Retinal pigment epithelial cell (primary cell): ENCODE measurements around the gene ANKRD42.

Experiments
- DNase-seq: peaks from one replicate; pipeline ENCODE4 v3.0.0-alpha.2; 2010; ENCODE audit warnings: low read depth
- H3K4me3 ChIP-seq: 2 replicates; pipeline ENCODE4 v1.5.1; 2011; ENCODE audit warnings: mild to moderate bottlenecking, low read length, control low read depth, moderate library complexity
- CTCF ChIP-seq: conservative IDR thresholded peaks from 2 replicates; pipeline ENCODE4 v1.5.1; 2011; ENCODE audit warnings: low read depth, low read length, control low read depth, inconsistent platforms

Gene ANKRD42

DNA sequence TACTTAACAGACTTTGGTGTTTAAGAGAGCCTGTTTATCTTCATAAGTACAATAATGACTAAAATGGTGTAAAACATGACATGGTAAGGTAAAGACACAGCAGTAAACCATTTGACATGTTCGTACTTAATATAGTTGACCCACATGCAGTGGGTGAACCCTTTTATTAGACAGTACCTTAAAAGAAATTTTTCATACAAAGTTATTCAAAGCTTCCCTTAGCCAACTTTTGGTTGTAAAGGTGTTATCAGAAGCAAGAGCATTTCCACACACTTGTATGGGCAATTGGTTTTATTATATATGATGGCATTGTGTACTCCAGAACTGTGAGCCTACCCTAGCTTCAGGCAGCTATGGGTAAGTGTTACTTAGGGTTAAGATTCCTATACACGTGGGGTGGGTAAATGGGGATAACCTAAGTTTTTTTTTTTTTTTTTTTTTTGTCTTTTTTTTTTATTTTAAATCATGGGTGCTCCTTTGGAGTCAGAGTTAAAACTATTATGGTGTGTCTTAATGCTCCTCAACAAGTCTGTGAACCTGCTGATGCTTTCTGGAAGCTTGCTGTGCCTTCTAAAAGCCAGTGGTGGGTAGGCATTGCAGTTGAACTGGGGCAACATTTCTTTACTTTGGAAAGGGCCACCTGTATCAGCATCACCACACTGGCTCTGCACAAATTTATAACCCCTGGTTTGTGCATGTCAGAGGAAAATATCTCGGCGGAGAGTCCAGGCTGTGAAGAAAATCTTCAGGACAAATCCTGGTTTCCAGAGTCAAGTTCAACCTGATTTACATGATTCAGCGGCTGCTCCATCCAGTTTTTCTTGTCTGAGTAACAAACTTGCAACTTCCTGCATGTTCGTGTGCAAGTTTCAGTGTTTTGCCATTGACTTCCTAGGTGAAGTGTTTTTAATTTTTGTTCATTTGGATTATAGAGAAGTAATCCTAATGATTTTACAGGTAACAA is 33.3 kb upstream of the ANKRD42 start:
- no peak for DNase-seq
- TF ChIP-seq CTCF, result no peak
- peak overlapping the region; percentile 88 for H3K4me3 ChIP-seq

GRCh38 chr11:83161610-83162199 is 31.8 kb upstream of the ANKRD42 start:
- TF ChIP-seq CTCF, result no peak
- DNase-seq, result no peak
- no peak overlapping the region for H3K4me3 ChIP-seq

- DNase-seq, result no peak
- no peak overlapping the region for H3K4me3 ChIP-seq
- no peak for TF ChIP-seq CTCF
Observed at GRCh38 chr11:83162377-83162776, 31.1 kb upstream of the ANKRD42 start.

- no peak for TF ChIP-seq CTCF
- no peak overlapping the region for H3K4me3 ChIP-seq
- DNase-seq, result no peak
Observed at GRCh38 chr11:83166193-83166866, 27.2 kb upstream of the ANKRD42 start.

DNA sequence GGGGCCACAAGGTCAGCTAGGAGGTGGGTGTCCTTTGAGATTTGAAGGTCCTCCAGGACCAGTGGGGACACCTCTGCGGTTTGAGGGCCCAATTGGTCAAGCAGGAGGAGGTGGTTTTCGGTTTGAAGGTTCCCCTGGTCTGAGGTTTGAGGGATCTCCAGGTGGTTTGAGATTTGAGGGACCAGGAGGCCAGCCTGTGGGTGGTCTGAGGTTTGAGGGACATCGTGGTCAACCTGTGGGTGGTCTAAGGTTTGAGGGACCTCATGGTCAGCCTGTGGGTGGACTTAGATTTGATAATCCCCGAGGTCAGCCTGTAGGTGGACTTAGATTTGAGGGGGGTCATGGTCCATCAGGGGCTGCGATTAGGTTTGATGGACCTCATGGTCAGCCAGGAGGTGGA is 24.8 kb upstream of the ANKRD42 start:
- no peak overlapping the region for H3K4me3 ChIP-seq
- no peak for DNase-seq
- TF ChIP-seq CTCF, result no peak

GRCh38 chr11:83170865-83171264 is 22.6 kb upstream of the ANKRD42 start:
- DNase-seq, result no peak
- H3K4me3 ChIP-seq, result no peak overlapping the region
- no peak for TF ChIP-seq CTCF
